Activated T-cell treated with anti-CD3 and anti-CD28 coated beads for 1 hour (primary cell): ENCODE results near the gene TMEM92.

Experiments
- DNase-seq: peaks from one replicate; pipeline ENCODE4 v3.0.0-alpha.2; 2020; ENCODE audit warnings: low read depth

The TMEM92 gene

DNA sequence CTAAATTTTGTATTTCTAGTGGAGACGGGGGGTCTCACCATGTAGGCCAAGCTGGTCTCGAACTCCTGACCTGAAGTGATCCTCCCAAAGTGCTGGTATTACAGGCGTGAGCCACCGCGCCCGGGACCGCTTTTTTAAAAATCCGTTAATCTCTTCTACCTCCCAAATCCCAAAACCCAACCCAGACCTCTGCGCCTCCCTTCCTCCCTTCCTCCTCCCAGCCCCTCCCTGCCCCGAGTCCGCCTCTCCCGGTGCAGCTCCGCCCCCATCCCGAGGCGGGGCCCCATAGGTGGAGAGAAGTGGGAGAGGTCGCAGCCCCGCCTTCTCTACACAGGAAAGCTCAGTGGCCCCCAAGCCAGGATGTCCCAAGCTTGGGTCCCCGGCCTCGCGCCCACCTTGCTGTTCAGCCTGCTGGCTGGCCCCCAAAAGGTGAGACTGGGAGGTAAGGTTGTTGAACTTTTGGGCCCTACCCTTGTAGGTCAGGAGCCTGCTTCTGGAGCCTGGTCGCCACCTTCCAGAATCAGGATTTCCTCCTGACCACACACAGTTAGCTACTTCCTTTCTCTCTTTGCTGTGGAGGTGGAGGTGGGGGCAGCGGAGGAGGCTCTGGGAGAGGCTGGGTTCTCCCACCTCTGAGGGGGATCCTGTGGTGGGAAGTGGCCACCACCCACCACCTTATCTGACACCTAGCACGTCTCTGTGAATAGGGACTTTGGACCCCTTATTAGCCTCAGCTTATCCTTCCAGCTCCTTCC is at the start of gene TMEM92:
Gene TMEM92, plus strand, starts transcription at position 325 of the 755 bp plus-strand sequence. Its CDS starts 36 bp downstream, at position 361.
- no peak for DNase-seq

DNA sequence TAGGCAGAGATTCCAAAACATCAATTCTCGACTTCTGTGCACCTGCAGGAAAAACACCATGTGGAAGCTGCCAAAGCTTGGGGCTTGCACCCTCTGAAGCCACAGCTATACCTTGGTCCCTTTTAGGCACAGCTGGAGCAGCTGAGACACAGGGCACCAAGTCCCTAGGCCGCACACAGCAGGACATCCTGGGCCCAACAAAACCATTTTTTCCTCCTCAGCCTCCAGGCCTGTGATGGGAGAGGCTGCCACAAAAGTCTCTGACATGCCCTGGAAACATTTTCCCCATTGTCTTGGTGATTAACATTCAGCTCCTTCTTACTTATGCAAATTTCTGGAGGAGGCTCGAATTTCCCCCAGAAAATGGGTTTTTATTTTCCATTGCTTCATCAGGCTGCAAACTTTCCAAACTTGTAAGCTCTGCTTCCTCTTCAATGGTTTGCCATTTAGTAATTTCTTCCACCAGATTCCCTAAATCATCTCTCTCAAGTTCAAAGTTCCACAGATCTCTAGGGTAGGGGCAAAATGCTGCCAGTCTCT is 48.5 kb upstream of the TMEM92 start:
- DNase-seq, result no peak

DNA sequence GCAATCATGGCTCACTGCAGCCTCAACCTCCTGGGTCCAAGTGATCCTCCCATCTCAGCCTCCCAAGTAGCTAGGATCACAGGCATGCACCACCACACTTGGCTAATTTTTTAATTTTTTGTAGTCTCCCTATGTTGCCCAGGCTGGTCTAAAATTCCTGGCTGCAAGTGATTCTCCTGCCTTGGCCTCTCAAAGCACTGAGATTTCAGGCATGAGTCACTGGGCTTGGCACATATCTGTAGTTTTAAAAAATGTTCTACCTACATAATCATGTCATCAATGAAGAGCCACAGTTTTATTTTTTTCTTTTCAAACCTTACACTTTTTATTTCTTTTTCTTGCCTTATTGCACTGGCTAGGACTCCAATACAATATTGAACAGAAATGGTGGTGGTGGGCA is 39.7 kb upstream of the TMEM92 start:
- no peak for DNase-seq

- no peak for DNase-seq
Observed at GRCh38 chr17:50237901-50238300, 36.4 kb upstream of the TMEM92 start.

DNA sequence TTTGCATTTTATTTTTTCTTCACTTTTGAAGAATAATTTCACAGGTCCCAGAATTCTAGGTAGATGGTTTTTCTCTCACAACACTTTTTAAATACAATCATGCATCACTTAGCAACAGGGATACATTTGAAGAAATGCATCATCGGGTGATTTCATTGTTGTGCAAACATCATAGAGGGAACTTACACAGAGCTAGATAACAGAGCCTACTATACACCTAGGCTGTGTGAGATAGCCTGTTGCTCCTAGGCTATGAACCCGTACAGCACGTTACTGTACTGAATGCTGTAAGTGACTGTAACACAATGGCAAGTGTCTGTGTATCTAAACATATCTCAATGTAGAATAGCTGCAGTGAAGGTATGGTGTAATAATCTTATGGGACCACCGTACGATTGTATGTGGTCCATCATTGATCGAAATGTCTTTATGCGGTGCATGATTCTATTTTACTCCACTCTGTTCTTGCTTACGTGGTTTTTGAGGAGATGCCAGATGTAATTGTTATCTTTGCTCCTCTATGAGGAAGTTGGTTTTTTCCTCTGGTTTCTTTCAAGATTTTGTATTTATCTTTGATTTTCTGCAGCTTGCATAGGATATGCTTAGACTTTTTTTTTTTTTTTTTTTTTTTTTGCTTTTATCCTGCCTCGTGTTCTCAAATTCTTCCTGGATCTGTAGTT is 35.5 kb upstream of the TMEM92 start:
- DNase-seq, result no peak

- no peak for DNase-seq
Observed at GRCh38 chr17:50239937-50240336, 34.3 kb upstream of the TMEM92 start.

GRCh38 chr17:50240851-50241250 is 33.4 kb upstream of the TMEM92 start:
- DNase-seq, result no peak

GRCh38 chr17:50241431-50241830 is 32.8 kb upstream of the TMEM92 start:
- no peak for DNase-seq

GRCh38 chr17:50244771-50245170 is 29.5 kb upstream of the TMEM92 start:
- DNase-seq, result no peak

- no peak for DNase-seq
Observed at GRCh38 chr17:50248255-50248654, 26.0 kb upstream of the TMEM92 start.

DNA sequence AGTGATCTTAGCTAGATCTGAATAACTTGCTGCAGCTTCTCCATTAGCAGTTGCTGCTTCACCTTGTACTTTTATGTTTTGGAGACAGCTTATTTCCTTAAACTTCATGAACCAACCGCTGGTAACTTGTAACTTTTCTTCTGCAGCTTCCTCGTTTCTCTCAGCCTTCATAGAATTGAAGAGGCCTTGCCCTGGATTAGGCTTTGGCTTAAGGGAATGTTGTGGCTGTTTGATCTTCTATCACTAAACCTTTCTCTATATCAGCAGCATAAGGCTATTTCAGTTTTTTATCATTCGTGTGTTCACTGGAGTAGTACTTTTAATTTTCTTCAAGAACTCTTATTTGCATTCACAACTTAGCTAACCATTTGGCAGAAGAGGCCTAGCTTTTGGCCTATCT is 21.5 kb upstream of the TMEM92 start:
- no peak for DNase-seq

DNA sequence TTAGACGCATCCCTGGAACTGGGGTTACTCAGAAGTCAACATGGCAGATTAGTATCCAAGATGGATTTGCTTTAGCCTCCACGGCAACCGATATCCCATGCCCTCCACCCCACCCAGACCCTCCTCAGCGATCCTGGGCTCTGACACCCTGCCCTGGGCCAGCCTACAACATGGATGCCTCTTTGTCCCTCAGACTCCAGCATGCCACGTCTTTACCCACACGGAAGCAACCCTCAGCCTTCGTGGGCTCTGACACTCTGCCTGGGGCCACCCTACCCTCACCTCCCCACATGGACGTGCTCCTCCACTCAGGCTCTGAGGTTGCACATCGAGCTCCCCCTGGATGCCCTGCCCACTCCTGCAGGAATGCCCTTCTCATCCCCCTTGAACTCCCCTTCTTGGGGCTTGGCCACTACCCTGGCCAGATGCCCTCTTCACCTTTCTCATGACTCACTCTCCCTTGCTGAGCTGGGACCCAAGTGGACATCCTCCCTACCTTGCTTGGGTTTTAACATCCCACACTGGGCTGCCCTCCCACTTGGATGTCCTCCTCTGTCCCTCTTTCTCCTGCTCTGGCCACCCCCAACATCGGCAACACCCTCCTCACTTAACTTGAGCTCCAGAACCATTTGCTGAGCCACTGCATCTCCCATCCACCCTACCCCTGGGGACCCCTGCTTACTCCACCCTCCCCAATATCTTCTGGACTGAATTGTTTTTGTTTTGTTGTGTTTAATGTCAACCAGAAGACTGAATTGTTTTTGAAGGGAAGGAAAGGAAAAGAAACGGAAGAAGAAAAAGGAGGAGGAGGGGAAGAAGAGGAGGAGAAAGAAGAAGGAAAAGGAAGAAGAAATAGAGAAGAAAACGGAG is 18.3 kb upstream of the TMEM92 start:
- DNase-seq, result no peak

GRCh38 chr17:50256826-50257618 is 17.2 kb upstream of the TMEM92 start:
- no peak for DNase-seq

DNA sequence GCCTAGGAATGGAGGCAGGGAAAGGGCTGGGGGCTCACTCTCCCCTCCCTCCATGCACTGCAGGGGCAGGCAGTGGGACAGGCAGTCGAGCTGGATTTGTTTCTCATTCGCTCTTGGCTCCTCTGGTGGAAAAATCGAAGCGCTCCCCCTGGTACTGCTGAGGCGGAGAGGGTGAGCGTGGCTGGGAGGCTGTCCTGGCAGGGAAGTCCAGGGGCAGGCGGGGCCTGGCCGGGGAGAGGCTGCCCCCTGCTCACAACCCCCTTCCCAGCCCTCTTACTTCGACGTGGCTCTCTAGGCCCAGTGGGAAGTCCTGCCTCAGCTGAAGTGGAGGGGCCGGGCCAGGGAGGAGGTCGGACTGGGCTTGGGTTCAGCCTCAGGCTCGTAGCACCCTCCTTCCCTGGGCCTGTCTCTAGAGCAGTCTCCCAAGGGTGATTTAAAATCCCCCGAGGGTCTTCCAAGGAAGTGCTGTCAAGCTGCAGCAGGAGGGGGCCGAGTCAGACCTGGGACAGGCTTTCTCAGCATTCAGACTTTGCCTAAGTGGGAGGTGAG is 16.5 kb upstream of the TMEM92 start:
- DNase-seq, result no peak

- DNase-seq, result no peak
Observed at GRCh38 chr17:50258647-50259476, 15.4 kb upstream of the TMEM92 start.

- DNase-seq, result no peak
Observed at GRCh38 chr17:50259477-50260324, 14.6 kb upstream of the TMEM92 start.

GRCh38 chr17:50260501-50260911 is 13.8 kb upstream of the TMEM92 start:
- no peak for DNase-seq

- no peak for DNase-seq
Observed at GRCh38 chr17:50261051-50261915, 13.0 kb upstream of the TMEM92 start.
